BE2C (cell line): ENCODE measurements around the gene EP300.

Experiments
- DNase-seq: peaks from one replicate; pipeline ENCODE4 v3.0.0-alpha.2; 2020
- H3K27me3 ChIP-seq: fragments of 250-450 bp; sonication (Bioruptor Pico); 2 replicates; pipeline ENCODE4 v1.5.1; 2020; ENCODE audit warnings: mild to moderate bottlenecking
- H3K36me3 ChIP-seq: fragments of 250-450 bp; sonication (Bioruptor Pico); 2 replicates; pipeline ENCODE4 v1.5.1; 2020; ENCODE audit warnings: mild to moderate bottlenecking
- H3K4me1 ChIP-seq: fragments of 250-450 bp; sonication (Bioruptor Pico); 2 replicates; pipeline ENCODE4 v1.5.1; 2020
- H3K4me3 ChIP-seq: 2 replicates; pipeline ENCODE4 v1.5.1; 2011; ENCODE audit warnings: low read depth, low read length
- H3K9me3 ChIP-seq: fragments of 250-450 bp; sonication (Bioruptor Pico); 2 replicates; pipeline ENCODE4 v1.5.1; 2020
- TF ChIP-seq, protein P1 (sequence below): IDR thresholded peaks from 2 replicates; pipeline ENCODE4 v1.5.1; 2012; ENCODE audit warnings: mild to moderate bottlenecking, low read depth, low read length

EP300 gene

DNA sequence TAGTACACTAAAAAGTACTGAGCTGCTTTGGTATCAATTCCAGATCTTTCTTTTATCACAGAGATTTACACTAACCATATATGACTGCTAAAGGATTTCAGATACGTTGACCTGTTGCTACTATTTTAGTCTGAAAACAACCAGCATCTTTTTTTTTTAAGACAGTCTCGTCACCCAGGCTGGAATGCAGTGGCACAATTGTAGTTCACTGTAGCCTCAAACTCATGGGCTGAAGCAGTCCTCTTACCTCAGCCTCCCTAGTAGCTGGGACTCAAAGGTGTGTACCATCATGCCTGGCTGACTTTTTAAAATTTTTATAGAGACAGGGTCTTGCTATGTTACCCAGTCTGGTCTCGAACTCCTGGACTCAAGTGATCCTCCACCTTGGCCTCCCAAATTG, 88.5 kb downstream of the EP300 start:
- TF ChIP-seq, protein P1, sequence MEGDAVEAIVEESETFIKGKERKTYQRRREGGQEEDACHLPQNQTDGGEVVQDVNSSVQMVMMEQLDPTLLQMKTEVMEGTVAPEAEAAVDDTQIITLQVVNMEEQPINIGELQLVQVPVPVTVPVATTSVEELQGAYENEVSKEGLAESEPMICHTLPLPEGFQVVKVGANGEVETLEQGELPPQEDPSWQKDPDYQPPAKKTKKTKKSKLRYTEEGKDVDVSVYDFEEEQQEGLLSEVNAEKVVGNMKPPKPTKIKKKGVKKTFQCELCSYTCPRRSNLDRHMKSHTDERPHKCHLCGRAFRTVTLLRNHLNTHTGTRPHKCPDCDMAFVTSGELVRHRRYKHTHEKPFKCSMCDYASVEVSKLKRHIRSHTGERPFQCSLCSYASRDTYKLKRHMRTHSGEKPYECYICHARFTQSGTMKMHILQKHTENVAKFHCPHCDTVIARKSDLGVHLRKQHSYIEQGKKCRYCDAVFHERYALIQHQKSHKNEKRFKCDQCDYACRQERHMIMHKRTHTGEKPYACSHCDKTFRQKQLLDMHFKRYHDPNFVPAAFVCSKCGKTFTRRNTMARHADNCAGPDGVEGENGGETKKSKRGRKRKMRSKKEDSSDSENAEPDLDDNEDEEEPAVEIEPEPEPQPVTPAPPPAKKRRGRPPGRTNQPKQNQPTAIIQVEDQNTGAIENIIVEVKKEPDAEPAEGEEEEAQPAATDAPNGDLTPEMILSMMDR: no peak
- Histone ChIP-seq H3K4me1 (peaks cover under 1% of the 10 kb centered on the region), H3K9me3 (no peaks in the 10 kb centered on the region), H3K27me3 (no peaks in the 10 kb centered on the region), H3K36me3 (peaks cover 41% of the 10 kb centered on the region), H3K4me3 (no peak overlapping the region)
- no peak for DNase-seq

DNA sequence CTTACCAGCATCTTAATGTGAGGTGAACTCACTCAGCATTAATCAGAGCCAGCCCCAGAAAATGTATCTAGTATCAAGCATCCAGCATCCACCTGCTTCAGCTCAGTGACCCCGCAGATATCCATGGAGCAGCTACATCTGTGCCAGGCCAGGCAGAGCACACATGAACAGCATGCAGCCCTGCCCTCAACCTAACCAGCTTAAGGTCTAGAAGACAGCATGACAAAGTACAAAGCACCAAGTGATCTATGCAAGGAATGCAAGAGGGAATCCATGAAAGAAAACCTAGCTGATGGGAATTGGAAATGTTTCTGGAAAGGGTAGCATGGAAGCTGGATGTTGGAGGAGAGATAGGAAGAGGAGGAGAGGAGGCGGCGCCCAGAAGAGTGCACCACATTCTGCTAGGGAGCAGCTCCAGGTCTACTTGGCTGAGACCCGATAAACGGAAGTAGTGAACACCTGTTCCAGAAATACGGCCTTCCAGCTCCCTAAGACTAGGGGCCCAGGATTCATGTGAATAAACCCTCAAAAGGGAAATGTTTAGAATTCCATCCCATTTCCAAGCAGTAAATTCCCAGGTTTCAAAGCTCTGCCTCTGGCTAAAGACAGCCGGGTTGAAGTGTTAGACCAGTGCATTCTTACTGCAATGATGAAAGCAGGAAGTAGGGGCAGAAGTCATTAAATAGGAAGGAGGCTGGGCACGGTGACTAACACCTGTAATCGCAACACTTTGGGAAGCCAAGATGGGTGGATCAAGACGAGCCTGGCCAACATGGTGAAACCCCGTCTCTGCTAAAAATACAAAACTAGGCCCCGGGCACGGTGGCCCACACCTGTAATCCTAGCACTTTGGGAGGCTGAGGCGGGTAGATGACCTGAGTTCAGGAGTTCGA, 89.2 kb downstream of the EP300 start:
- H3K9me3 ChIP-seq: no peaks in the 10 kb centered on the region
- H3K4me3 ChIP-seq: no peak overlapping the region
- H3K27me3 ChIP-seq: no peaks in the 10 kb centered on the region
- TF ChIP-seq, protein P1: no peak
- DNase-seq: no peak
- H3K4me1 ChIP-seq: no peaks in the 10 kb centered on the region
- H3K36me3 ChIP-seq: peaks cover 34% of the 10 kb centered on the region

DNA sequence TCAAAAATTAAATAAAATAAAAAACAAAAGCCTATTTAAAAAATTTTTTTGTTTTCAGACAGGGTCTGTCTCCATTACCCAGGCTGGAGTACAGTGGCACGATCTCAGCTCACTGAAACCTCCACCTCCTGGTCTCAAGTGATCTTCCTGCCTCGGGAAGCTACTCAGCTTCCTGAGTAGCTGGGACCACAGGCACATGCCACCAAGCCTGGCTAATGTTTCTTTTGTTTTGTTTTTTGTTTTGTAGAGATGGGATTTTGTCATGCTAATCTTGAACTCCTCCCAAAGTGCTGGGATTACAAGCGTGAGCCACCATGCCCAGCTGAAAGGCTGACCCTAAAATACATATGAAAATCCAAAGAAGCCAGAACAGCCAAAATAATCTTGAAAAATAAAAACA, 92.3 kb downstream of the EP300 start:
- Histone ChIP-seq H3K4me3 (no peak overlapping the region), H3K4me1 (no peaks in the 10 kb centered on the region), H3K27me3 (no peaks in the 10 kb centered on the region), H3K9me3 (no peaks in the 10 kb centered on the region), H3K36me3 (peaks cover 10% of the 10 kb centered on the region)
- TF ChIP-seq, protein P1: no peak
- no peak for DNase-seq

DNA sequence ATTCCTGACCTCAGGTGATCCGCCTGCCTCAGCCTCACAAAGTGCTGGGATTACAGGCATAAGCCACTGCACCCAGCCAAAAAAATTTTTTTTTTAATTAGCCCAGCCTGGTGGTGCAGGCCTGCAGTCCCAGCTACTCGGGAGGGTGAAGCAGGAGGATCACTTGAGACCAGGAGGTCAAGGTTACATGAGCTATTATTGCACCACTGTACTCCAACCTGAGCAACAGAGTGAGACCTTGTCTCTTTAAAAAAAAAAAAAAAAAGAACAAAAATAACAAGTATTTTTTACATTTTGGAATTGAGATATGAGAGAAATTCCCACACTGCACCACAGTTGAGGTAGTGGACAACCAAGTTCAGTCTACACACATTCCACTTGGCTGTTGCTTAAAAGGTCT, 99.1 kb downstream of the EP300 start:
- H3K36me3 ChIP-seq: no peaks in the 10 kb centered on the region
- H3K4me3 ChIP-seq: no peak overlapping the region
- no peak for DNase-seq
- TF ChIP-seq, protein P1: no peak
- no peaks in the 10 kb centered on the region for H3K4me1 ChIP-seq
- no peaks in the 10 kb centered on the region for H3K27me3 ChIP-seq
- H3K9me3 ChIP-seq: no peaks in the 10 kb centered on the region

DNA sequence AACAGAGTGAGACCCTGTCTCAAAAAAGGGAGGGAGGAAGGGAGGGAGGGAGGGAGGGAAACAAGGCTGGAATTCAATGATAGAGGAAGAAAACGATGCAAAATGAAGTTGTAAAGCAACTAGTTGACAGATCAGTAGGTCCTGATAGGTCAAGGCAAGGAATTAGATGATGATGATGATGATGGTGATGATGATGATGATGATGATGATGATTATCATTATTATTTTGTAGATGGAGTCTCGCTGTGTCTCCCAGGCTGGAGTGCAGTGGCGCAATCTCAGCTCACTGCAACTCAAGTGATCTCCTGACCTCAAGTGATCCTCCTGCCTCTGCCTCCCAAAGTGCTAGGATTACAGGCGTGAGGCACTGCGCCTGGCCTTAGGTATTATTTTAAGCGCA, 101.4 kb downstream of the EP300 start:
- no peaks in the 10 kb centered on the region for H3K27me3 ChIP-seq
- H3K4me1 ChIP-seq: peaks cover 2% of the 10 kb centered on the region; the same call in 1 of the 2 replicates
- no peaks in the 10 kb centered on the region for H3K9me3 ChIP-seq
- DNase-seq: no peak
- no peaks in the 10 kb centered on the region for H3K36me3 ChIP-seq
- TF ChIP-seq, protein P1: no peak
- no peak overlapping the region for H3K4me3 ChIP-seq
